ENCODE results near the gene SLFN14.
"Not testable (repeated sequence)": the region's sequence is repeated elsewhere in the genome, so short reads cannot be mapped to it uniquely, and the experiment has no call there.

Gene SLFN14

DNA sequence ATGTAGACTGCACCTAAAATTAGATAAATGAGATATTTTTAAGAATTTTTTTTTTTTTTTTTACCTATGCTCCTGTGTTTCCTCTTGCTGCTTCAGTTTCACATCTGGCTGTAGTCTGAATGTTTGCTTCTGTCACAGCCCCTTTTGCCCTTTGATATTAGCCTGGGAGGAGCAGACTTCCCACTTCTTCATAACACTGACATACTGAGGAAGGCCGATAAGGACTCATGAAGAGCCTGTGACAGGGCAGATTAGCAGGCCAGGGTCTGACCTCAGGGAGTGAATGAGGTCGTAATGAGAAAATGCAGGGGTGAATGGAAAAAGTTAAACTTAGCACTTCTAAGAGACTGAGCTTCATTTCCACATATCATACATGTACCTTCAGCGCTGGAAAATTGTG, at the start of gene SLFN14:
Gene SLFN14, minus strand, starts transcription at position 117 of the 400 bp plus-strand sequence. CDS start 2,757 bp downstream, outside the sequence.
- DNase-seq (ENCODE audit: low read depth) = no peak

DNA sequence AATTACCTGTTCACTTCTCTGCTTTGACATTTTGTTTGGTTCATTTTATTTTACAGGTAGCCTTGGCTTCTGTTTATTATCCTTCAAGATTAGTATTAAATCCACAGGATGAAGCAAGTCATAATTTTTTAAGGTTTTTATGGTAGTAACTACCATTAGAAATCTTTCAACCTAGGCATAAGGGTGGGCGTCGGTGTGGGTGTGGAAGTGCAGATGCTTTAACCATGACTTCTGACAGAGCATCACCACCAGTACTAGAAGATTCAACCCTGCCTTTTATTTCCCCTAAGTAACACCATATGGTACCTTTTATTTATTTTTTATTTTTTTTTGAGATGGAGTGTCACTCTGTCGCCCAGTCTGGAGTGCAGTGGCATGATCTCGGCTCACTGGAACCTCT, 49.2 kb upstream of the SLFN14 start:
- DNase-seq (ENCODE audit: low read depth) = no peak

DNA sequence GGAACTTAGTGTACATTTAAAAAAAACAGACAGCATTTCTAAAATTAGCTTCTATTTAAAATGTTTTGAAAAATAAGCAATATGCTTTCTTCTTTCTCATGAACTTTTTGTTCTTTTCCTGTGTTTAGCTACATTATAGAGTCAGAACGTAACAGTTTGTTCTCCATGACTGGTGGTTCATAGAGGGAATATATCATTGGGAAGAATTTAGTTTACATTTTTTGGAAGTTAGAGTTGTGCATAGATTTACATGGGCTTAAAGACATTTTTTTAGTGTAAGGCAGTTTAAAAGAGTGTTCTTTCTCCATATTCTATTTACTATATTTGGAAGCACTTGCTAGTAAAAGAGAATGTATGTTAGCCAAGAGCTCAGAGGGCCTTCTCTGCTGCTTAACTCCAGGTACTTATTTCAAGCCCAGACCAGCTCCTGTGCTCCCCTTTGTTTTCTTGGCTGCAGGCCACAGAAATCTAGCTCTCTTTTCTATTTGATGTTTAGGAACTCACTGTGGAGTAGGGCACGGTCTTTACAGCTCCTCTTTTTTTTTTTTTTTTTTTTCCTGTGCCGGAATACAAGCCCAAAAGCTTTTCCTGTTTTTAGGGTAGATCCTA, 46.7 kb upstream of the SLFN14 start:
- DNase-seq (ENCODE audit: low read depth) = no peak

DNA sequence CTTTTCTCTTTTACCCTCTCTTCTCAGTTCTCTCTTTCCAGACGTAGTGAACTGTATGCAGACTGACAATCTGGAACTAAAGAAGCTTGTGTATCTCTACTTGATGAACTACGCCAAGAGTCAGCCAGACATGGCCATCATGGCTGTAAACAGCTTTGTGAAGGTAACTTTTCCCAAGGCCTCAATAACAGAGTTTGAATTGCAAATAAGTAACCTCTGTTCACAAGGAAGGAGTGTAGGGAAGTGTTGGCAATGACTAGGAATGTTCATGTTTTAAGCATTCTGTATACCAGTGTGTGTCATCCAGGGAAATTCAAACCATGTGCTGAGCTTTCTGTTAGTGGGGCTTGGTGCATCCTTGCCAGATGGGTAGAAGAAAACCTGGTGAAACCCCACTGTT, 45.1 kb upstream of the SLFN14 start:
- no peak for DNase-seq (ENCODE audit: low read depth)

DNA sequence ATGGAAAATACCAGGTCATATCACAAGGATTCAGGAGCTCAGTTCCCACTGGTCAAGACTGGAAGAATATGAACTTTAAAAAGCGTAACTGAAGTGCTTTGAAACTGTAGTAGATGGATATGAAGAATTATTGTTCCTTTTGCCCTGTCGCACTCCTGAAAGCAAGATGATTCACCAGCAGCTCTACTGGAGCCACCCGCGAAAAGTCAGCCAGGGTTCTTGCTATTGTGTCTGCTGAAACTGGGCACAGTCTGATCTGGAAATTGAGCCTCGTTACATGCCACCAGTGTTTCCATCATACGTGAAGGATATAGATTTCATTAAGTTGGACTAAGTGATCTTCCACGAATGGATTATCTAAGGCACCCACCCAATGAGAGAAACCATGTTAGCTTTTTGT, 43.1 kb upstream of the SLFN14 start:
- DNase-seq (ENCODE audit: low read depth) = no peak

DNA sequence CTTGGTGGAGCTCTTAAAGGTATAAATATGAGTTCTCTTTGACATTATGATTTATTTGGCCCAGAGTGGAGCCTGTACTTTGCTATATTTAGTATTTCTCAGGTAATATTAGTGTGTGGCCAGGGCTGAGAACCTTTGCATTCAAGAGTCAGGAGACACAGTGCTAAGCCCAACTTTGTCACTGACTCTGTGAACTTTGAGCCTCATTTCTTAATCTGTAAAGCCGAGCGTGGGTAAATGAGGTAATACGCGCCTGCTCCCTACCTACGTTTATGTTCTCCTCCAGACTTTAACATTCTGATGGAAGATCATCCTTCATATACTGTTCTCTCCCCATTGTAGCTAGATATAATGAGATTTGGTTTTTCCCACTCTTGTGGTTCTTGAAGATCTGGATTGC, 37.0 kb upstream of the SLFN14 start:
- DNase-seq (ENCODE audit: low read depth) = no peak

DNA sequence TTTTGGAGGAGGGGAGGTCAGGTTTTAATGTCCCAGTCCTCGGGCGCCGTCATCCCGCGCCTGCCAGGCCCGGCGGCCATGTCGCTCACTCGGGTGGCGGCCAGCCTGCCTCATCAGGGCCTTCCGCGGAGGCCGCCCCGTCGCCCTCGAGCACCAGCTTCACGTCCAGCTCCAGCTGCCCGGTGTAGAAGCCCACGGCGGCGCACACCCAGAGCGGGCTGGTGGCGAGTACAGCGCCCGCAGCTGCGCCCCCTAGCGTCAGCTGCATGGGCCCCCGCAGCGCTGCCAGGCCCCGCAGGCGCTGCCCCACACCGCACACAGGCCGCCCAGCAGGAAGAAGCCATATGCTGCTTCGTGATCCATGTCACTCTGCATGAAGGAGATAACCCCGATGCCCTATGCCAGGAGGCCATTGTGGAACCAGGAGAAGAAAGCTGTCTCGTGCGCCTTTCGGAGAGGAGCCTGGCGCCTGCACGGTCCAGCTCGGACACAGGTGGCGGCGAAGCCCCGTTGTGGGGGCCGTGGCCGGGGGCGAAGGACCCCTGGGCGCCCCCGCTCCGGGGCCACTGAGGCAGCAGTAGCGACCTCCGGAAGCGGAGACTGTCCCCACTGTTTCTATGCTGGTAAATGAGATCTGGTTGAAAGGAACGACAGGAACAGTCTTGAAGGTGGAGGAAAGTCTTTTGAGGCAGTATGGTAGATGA, 36.1 kb upstream of the SLFN14 start:
- DNase-seq (ENCODE audit: low read depth) = no peak

DNA sequence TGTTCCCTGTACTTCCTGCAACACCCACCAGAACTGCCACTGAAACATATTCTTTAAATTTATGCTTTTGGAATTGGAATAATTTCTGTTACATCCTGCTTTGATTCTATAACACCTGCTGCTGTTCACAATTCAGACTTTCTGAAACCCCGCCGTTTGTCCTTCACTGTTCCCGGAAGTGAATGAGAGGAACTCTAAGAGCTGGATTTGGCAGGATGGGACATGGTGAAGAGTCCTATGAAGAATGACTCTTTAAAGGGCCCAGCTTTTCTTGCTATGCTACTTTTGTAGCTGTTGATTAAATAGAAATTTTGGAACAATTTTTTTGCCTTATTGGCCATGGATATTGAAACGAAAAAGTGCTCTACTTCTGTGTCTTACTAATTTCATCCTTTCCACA, 35.5 kb upstream of the SLFN14 start:
- no peak for DNase-seq (ENCODE audit: low read depth)

DNA sequence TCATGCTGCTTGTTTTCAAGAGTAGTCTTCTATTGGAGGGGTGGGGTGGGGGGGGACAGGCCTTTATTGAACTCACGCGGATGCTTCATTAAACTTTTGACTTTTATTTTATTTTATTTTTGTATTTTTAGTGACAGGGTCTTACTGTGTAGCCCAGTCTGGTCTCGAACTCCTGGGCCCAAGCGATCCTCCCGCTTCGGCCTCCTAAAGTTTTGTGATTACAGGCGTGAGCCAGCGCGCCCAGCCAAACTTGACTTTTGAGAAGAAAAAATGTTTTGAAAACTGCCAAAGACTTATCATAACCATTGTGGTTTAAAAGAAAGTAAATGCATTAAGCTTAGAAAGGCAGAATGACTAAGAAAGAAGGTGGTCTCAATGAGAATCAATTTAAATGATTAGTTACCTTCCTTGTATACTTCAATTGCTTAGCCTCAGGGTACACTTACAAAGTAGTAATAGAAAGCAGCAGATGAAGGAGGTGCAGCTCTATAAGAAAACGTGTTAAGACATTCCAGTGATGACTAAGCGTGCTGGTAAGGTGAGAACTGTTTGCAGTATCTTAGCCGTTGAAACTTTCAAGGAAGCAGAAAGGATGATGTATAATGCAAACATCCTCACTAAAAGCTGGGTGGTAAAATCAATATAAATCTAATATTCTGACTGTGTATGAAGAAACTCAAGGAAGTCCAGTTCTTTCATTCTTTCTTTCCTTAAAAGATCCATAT, 27.7 kb upstream of the SLFN14 start:
- DNase-seq (ENCODE audit: low read depth) = no peak

DNA sequence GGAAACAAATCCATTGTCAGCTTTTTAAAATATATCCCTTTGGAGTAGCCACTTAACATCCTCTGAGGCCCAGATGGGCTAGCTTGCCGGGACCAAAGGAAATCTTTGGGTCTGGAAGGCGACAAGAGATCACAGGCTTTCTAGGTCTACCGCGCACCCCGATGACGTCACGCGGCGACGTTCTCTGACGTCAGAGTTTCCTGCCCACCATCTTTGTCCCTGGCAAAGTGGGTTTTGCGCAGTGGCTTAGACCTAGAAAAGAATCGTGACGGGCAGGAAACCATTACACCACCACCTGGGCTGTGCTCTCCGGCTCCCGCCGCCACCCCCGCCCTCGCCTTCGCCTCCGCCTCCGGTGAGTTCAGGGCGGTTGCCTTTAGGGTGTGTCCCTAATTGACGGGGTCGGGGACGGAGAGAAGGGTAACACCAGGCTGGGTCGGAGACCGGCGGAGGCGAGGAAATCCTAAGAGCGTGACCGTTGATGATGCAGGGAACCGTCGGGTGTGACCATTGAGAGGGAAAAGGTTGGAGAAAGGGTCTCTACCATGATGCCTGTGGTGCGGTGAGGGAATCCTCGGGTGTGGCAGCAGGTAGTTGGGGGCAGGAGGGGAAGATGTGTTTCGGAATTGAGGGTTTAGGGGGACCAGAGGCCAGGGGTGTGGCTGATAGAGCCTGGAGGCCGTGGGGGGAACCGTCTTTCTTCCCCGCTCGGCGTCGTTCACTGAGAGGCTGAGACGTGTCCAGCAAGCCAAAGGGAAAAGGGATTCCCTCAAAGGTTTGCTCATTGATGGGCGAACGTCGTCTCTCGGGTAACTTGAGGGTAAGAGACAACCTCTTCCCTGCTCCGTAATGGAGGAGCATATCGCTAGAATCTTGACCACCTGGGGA, 26.7 kb upstream of the SLFN14 start, which contains the start of gene AP2B1:
Gene AP2B1, plus strand, starts transcription at position 249 of the 888 bp plus-strand sequence. CDS start 6,709 bp downstream, outside the sequence.
- DNase-seq (ENCODE audit: low read depth) = peak; percentile 99

DNA sequence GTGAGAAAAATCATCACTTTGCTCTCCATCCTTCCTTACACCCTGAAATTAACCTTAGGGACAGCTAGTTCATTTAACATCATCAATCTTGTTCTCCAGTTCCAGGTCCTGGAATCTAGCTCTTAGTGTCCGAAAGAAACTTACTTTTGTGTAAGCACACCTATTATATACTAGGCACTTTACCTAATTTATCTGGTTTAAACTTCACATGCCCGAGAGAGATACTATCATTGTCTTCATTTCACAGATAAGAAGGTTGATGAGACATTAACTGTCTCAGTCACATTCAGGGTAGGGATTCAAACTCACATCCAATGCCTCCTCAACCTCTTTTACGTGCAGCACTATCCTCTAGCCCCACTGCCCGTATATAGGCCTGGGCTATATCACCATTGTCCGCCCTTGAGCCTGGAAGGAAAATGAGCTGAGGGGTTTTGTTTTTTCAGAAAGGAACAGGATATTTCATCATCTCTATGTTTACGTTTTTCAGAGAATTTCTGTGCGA, 26.0 kb upstream of the SLFN14 start:
- DNase-seq (ENCODE audit: low read depth) = no peak

DNA sequence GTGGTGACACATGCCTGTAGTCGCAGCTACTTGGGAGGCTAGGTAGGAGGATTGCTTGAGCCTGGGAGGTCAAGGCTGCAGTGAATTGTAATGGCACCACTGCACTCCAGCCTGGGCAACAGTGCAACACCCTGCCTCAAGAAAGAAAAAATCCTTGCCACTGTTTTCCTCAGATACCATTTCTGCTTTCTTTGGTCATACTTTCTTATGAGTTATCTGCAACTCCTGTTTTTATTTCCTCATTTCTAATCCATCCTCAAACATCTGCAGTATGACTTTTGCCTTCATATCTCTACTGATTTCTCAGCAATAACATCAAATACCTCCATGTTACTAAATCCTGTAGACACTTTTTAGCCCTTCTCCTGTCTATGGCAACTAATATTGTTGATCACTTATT, 23.4 kb upstream of the SLFN14 start:
- DNase-seq (ENCODE audit: low read depth) = no peak

DNA sequence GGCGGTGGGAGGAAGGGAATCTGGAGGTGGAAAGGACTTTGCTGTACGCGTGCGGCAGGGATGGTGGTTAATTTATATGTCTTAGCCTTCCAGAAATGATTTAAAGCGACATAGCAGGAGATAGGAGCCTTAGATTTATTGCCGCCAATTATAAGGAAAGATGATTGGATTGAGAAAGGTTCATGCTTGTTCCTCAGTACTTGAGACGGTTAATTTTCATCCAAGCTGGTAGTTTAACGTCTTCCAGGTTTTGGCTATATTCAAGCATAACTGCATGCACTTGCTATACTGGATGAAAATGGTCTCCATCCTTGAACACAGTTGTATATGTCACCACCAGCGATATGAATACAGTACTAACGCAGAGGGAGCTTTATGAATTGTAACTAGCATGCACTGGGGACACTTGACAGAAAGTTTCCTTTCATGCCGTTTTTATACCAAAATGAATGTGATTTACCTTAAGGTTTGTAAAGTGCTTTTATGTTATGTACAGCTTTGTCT, 18.4 kb upstream of the SLFN14 start:
- no peak for DNase-seq (ENCODE audit: low read depth)

DNA sequence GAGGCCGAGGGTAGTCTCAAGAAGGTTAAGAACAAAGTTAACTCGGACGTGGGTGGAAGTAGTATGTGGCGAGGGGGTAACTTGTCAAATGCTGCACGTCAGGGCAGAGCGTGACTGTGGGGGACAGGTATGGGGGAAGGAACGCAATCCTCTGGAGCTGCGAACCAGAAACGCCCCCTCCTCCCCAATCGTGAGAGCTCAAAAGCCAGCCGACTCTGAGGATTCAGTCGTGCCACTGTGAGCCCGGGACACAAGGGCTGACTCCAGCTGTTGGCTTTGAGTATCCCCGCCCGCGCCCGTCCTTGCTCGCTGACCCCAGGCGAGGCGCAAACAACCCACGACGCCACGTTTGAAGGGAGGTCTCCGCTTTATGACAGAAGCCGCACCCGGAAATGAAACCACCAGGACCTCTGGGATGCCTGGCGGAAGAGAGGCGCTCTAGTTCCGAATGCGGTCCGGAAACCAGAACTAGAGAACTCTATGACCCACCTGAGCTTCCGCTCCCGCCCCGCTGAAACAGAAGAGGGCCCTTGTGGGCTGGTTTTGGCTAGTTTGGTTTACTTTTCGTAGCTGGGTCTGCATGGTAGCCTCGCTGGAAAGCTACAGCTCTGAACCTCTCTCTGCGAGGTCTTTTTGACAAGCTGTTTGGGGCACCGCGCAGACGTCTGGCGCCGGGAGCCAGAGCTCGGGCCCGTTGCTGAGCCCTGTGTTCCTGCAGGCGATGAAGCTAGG, 17.7 kb upstream of the SLFN14 start, which contains the start of gene PEX12:
Gene PEX12, minus strand, starts transcription at position 375 of the 732 bp plus-strand sequence. CDS start 550 bp downstream, outside the sequence.
- DNase-seq (ENCODE audit: low read depth) = peak; percentile 71

DNA sequence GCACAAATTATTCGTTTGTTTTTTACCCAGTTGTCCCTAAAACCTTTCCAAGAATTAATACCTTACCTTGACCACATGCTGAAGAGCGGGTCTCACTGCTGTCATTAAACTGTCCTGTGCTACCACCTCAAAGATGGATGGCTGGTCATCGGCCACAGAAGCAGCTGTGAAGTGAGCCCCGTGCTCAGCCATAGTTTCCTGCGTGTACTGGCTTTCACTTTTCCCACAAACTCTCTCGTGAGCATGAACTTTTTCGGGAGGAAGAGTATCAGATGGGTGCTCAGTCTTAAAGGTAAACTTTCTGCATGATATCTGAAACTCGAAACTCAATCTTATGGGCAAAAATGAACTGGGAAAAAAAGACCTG, 17.2 kb upstream of the SLFN14 start:
- DNase-seq (ENCODE audit: low read depth) = no peak

DNA sequence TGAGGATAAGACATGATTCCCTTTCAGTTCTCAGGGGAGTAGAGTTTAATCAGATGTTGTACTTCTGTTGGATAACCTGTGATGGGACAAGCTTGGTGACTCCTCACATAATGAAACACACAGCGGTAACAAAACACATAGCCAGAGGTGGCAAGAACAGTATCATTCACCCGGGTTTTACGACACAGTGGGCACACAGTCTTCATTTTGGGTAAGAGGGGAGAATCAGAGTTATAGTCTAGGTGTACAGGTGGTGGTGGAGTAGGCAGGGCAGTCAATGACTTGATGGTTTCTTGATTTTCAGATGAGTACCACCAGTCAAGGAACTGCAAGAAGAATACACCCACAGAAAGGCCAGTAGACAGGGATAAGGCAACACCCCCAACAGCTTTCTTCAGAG, 15.1 kb upstream of the SLFN14 start:
- no peak for DNase-seq (ENCODE audit: low read depth)

DNA sequence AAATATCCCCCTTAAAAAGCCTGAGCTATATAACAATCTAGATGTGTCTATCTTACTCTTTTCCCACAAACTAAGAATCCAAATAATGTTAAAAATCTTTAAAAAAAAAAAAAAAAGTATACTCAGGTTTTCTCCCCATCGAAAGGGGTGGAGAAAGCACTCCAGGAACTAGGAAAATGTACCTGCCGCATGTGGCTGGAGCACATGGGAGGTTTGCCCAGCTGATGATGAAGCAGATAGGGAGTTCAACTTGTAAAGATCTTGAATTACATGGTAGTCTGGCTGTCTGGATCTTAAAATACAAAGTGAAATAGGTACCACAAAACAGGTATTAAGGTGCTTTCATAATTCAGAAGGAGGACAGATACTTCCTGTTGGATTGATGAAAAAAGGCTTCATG, 8.8 kb upstream of the SLFN14 start:
- DNase-seq (ENCODE audit: low read depth) = no peak

DNA sequence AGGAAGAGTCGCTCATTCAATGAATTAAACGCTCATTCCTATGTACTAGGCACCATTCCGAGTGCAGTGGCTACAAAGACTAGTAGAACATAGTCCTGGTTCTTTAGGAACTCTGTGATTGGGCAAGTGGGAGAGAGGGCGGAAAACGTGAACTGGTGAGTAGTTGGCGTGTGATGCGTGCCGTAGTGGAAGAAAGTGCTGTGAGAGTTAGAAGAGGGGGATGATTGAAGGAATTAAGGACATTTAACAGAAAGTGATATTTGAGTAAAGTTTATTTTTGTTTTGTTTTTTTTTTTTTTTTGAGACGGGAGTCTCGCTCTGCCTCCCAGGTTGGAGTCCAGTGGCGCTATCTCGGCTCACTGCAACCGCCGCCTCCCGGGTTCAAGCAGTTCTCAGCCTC, 7.9 kb upstream of the SLFN14 start:
- no peak for DNase-seq (ENCODE audit: low read depth)

DNA sequence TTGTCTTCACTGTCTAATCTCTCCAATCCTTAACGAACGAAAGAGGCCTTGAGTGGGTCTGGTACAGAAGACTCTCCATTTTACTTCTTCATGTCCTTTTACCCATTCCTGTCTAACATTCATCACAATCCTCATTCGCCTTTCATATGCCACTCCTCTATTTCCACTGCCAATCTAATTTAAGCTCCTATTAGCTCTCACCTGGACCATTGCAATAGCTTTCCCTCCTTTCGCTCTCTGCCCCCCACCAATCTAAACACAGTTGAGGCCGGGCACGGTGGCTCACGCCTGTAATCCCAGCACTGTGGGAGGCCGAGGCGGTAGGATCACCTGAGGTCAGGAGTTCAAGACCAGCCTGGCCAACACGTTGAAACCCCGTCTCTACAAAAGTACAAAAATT, 6.3 kb upstream of the SLFN14 start:
- no peak for DNase-seq (ENCODE audit: low read depth)

DNA sequence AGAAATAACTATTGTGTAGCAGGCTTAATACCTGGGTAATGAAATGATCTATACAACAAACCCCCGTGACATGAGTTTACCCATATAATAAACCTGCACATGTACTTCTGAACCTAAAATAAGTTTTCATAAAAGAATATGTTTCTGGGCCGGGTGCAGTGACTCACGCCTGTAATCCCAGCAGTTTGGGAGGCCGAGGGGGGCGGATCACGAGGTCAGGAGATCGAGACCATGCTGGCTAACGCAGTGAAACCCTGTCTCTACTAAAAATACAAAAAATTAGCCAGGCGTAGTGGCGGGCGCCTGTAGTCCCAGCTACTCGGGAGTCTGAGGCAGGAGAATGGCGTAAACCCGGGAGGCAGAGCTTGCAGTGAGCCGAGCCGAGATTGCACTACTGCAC, 2.6 kb upstream of the SLFN14 start:
- not testable (repeated sequence) for DNase-seq (ENCODE audit: low read depth)
